Activated T-cell treated with anti-CD3 and anti-CD28 coated beads, Interleukin-2, amount 50 U/mL, for 24 hours (primary cell): ENCODE data around the gene MGLL.
"Not testable (repeated sequence)": the region's sequence is repeated elsewhere in the genome, so short reads cannot be mapped to it uniquely, and the experiment has no call there.

Source experiments
- DNase-seq: peaks from one replicate; pipeline ENCODE4 v3.0.0-alpha.2; 2020
- H3K27ac Mint-ChIP-seq: 2 replicates; pipeline ENCODE4 v1.8.0; 2020; ENCODE audit warnings: mild to moderate bottlenecking, mixed read lengths
- H3K27me3 Mint-ChIP-seq: 2 replicates; pipeline ENCODE4 v1.8.0; 2020; ENCODE audit warnings: mixed read lengths
- H3K36me3 Mint-ChIP-seq: 2 replicates; pipeline ENCODE4 v1.8.0; 2020; ENCODE audit warnings: low read depth, mixed read lengths
- H3K4me1 Mint-ChIP-seq: 2 replicates; pipeline ENCODE4 v1.8.0; 2020; ENCODE audit warnings: low read depth, mixed read lengths
- H3K4me3 Mint-ChIP-seq: 2 replicates; pipeline ENCODE4 v1.8.0; 2020; ENCODE audit warnings: mild to moderate bottlenecking, moderate library complexity, mixed read lengths
- H3K9me3 Mint-ChIP-seq: 2 replicates; pipeline ENCODE4 v1.8.0; 2020; ENCODE audit warnings: mixed read lengths

The MGLL gene

GRCh38 chr3:127654993-127655392 lies 167.3 kb downstream of the MGLL start:
- not testable (repeated sequence) for H3K27ac Mint-ChIP-seq, H3K36me3 Mint-ChIP-seq, H3K4me1 Mint-ChIP-seq, H3K27me3 Mint-ChIP-seq, H3K4me3 Mint-ChIP-seq, H3K9me3 Mint-ChIP-seq, DNase-seq

- Mint-ChIP-seq H3K27ac (no peak overlapping the region), H3K9me3 (no peaks in the 10 kb centered on the region)
Observed at GRCh38 chr3:127654374-127654773, 167.9 kb downstream of the MGLL start.

GRCh38 chr3:127652246-127652995 lies 169.9 kb downstream of the MGLL start:
- H3K4me1 Mint-ChIP-seq = no peaks in the 10 kb centered on the region
- no peaks in the 10 kb centered on the region for H3K36me3 Mint-ChIP-seq
- DNase-seq = peak; percentile 54
- no peak overlapping the region for H3K27ac Mint-ChIP-seq
- H3K9me3 Mint-ChIP-seq = no peaks in the 10 kb centered on the region
- no peak overlapping the region for H3K4me3 Mint-ChIP-seq
- H3K27me3 Mint-ChIP-seq = no peaks in the 10 kb centered on the region

More at GRCh38 chr3:127654374-127654773, 167.9 kb downstream of the MGLL start:
- H3K36me3 Mint-ChIP-seq = no peaks in the 10 kb centered on the region
- no peaks in the 10 kb centered on the region for H3K4me1 Mint-ChIP-seq
- DNase-seq = no peak
- no peaks in the 10 kb centered on the region for H3K27me3 Mint-ChIP-seq
- no peak overlapping the region for H3K4me3 Mint-ChIP-seq

- DNase-seq = no peak
- Mint-ChIP-seq H3K36me3 (no peaks in the 10 kb centered on the region), H3K27me3 (no peaks in the 10 kb centered on the region), H3K4me3 (no peak overlapping the region), H3K27ac (no peak overlapping the region), H3K4me1 (no peaks in the 10 kb centered on the region), H3K9me3 (no peaks in the 10 kb centered on the region)
Observed at GRCh38 chr3:127651516-127652172, 170.7 kb downstream of the MGLL start.

- Mint-ChIP-seq H3K27me3 (no peaks in the 10 kb centered on the region), H3K4me1 (no peaks in the 10 kb centered on the region), H3K36me3 (no peaks in the 10 kb centered on the region), H3K4me3 (no peak overlapping the region), H3K9me3 (no peaks in the 10 kb centered on the region), H3K27ac (no peak overlapping the region)
- DNase-seq = no peak
Observed at GRCh38 chr3:127650236-127650635, 172.1 kb downstream of the MGLL start.

- H3K9me3 Mint-ChIP-seq = no peaks in the 10 kb centered on the region
- no peaks in the 10 kb centered on the region for H3K36me3 Mint-ChIP-seq
- no peak overlapping the region for H3K27ac Mint-ChIP-seq
- H3K27me3 Mint-ChIP-seq = no peaks in the 10 kb centered on the region
- no peaks in the 10 kb centered on the region for H3K4me1 Mint-ChIP-seq
- no peak for DNase-seq
- H3K4me3 Mint-ChIP-seq = no peak overlapping the region
Observed at GRCh38 chr3:127647845-127648204, 174.5 kb downstream of the MGLL start.

GRCh38 chr3:127647166-127647844 lies 175.0 kb downstream of the MGLL start:
- Mint-ChIP-seq H3K27me3 (no peaks in the 10 kb centered on the region), H3K9me3 (no peaks in the 10 kb centered on the region), H3K4me1 (no peaks in the 10 kb centered on the region), H3K36me3 (no peaks in the 10 kb centered on the region), H3K27ac (no peak overlapping the region), H3K4me3 (no peak overlapping the region)
- no peak for DNase-seq

- no peaks in the 10 kb centered on the region for H3K36me3 Mint-ChIP-seq
- no peaks in the 10 kb centered on the region for H3K9me3 Mint-ChIP-seq
- DNase-seq = no peak
- H3K27ac Mint-ChIP-seq = no peak overlapping the region
- no peaks in the 10 kb centered on the region for H3K27me3 Mint-ChIP-seq
- no peak overlapping the region for H3K4me3 Mint-ChIP-seq
- H3K4me1 Mint-ChIP-seq = no peaks in the 10 kb centered on the region
Observed at GRCh38 chr3:127646501-127647046, 175.7 kb downstream of the MGLL start.

GRCh38 chr3:127645371-127646015 lies 176.8 kb downstream of the MGLL start:
- Mint-ChIP-seq H3K27ac (no peak overlapping the region), H3K36me3 (no peaks in the 10 kb centered on the region), H3K4me3 (no peak overlapping the region), H3K9me3 (no peaks in the 10 kb centered on the region), H3K27me3 (no peaks in the 10 kb centered on the region), H3K4me1 (no peaks in the 10 kb centered on the region)
- DNase-seq = no peak

GRCh38 chr3:127644641-127645370 lies 177.5 kb downstream of the MGLL start:
- Mint-ChIP-seq H3K27ac (no peak overlapping the region), H3K36me3 (no peaks in the 10 kb centered on the region)

GRCh38 chr3:127640042-127640355 lies 182.3 kb downstream of the MGLL start:
- no peaks in the 10 kb centered on the region for H3K9me3 Mint-ChIP-seq
- H3K27me3 Mint-ChIP-seq = peaks cover 6% of the 10 kb centered on the region
- H3K4me3 Mint-ChIP-seq = no peak overlapping the region
- peaks cover 10% of the 10 kb centered on the region for H3K4me1 Mint-ChIP-seq
- no peaks in the 10 kb centered on the region for H3K36me3 Mint-ChIP-seq
- H3K27ac Mint-ChIP-seq = no peak overlapping the region
- DNase-seq = no peak

More at GRCh38 chr3:127644641-127645370, 177.5 kb downstream of the MGLL start:
- no peak for DNase-seq
- H3K9me3 Mint-ChIP-seq = no peaks in the 10 kb centered on the region
- no peaks in the 10 kb centered on the region for H3K27me3 Mint-ChIP-seq
- H3K4me3 Mint-ChIP-seq = no peak overlapping the region
- no peaks in the 10 kb centered on the region for H3K4me1 Mint-ChIP-seq

- H3K27ac Mint-ChIP-seq = no peak overlapping the region
- no peak overlapping the region for H3K4me3 Mint-ChIP-seq
- H3K9me3 Mint-ChIP-seq = no peaks in the 10 kb centered on the region
- H3K4me1 Mint-ChIP-seq = peaks cover 10% of the 10 kb centered on the region
- peaks cover 9% of the 10 kb centered on the region for H3K27me3 Mint-ChIP-seq
- no peak for DNase-seq
- H3K36me3 Mint-ChIP-seq = no peaks in the 10 kb centered on the region
Observed at GRCh38 chr3:127639173-127640041, 182.9 kb downstream of the MGLL start.
